Gastroesophageal sphincter (tissue), 4 donors: ENCODE data around the gene KLHL26. TPM values are rescaled to one million over a fixed set of nuclear protein-coding genes. Genes with fewer than 3 reads are reported as not detected.
A peak's percentile ranks its signal among the peaks of the same experiment; 100 is the strongest.

ENCODE experiments used
- ATAC-seq: fragments of 150-250 bp; one replicate; pipeline ENCODE4 v1.9.1; 2016; ENCODE audit warnings: mild to moderate bottlenecking, moderate library complexity
- H3K27ac ChIP-seq, 4 donors: fragments of 200-600 bp; sonication (generic) in 3 of 4; 1 replicate in 3 of 4; 2 replicates in 1 of 4; pipeline ENCODE4 v1.5.1; 2016 to 2019
- H3K27me3 ChIP-seq: fragments of 200-600 bp; sonication (generic); one replicate; pipeline ENCODE4 v1.5.1; 2019
- H3K36me3 ChIP-seq, 2 donors: fragments of 200-600 bp; sonication (generic); one replicate each; pipeline ENCODE4 v1.5.1; 2019; ENCODE audit warnings: control low read depth in 1 of 2
- H3K4me1 ChIP-seq, 3 donors: fragments of 200-600 bp; sonication (generic); 1 replicate in 2 of 3; 2 replicates in 1 of 3; pipeline ENCODE4 v1.5.1; 2016 to 2019; ENCODE audit warnings: control low read depth in 2 of 3
- H3K4me3 ChIP-seq, 2 donors: fragments of 200-600 bp; sonication (generic); one replicate each; pipeline ENCODE4 v1.5.1; 2019; ENCODE audit warnings: mild to moderate bottlenecking in 1 of 2, moderate library complexity in 1 of 2
- H3K9me3 ChIP-seq, 3 donors: fragments of 200-600 bp; sonication (generic); one replicate each; pipeline ENCODE4 v1.5.1; 2017 to 2019; ENCODE audit warnings: control low read depth in 2 of 3
- EP300 ChIP-seq: sonication (generic); formaldehyde crosslinking; IDR thresholded peaks from one replicate; pipeline ENCODE4 v1.6.1; 2017; ENCODE audit warnings: antibody characterized with exemption, mild to moderate bottlenecking
- POLR2A ChIP-seq, 2 donors: fragments of 450-650 bp; IDR thresholded peaks; one replicate each; pipeline ENCODE4 v1.6.1; 2017; ENCODE audit warnings: antibody characterized with exemption in 2 of 2, mild to moderate bottlenecking in 2 of 2, moderate library complexity in 1 of 2
- POLR2AphosphoS5 ChIP-seq: sonication (generic); formaldehyde crosslinking; IDR thresholded peaks from one replicate; pipeline ENCODE4 v1.6.1; 2017; ENCODE audit warnings: antibody characterized with exemption
- WGBS, 2 donors: methylation state at CpG; one replicate each; pipeline ENCODE4 v1.1.5; 2018; ENCODE audit warnings: low coverage in 1 of 2; 5-methylcytosine and 5-hydroxymethylcytosine counted together
- total RNA-seq, 4 donors: library from RNA; depleted of rRNA; stranded (reverse); fragments of >200 nt; gene quantifications; one replicate each; pipeline ENCODE4 v1.1.0, GENCODE V29; 2016
- TF ChIP-seq, protein P1 (sequence below), 4 experiments: fragments of 200-600 bp in 2 of 4; fragments of 450-650 bp in 2 of 4; sonication (generic) in 1 of 4; IDR thresholded peaks; one replicate each; pipeline ENCODE4 v1.5.1; 2017 to 2019; ENCODE audit warnings: antibody characterized with exemption in 4 of 4, mild to moderate bottlenecking in 2 of 4, moderate library complexity in 2 of 4

KLHL26 gene
- total RNA-seq, 4 donors from 2014 or later, result 12.9 to 19.0 (median 14.6) TPM

DNA sequence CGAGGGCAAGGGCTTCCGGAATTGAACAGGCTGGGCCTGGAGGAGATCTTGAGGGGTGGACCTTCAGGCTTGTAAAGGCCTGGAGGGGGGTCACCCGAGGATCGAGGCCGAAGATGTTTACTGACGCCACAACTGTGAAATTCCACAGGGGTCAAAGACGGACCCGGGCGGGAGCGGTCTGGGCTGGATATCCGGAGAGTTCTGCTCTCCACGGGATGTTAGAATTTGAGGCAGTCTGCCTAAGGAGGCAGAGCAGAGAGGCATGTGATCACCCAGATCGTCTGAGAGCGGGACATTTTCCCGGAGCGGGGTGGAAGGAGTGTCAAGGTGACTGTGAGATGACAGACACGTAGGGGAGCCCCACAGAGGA, 13.2 kb downstream of the KLHL26 start:
- Histone ChIP-seq H3K27ac (peak overlapping the region; percentile 79 to 98 (median 90)), H3K27me3 (no peaks in the 10 kb centered on the region), H3K9me3 (no peaks in the 10 kb centered on the region), H3K36me3 (no peaks in the 10 kb centered on the region), H3K4me3 (peak overlapping the region in 1 of 2 donors; percentile 37), H3K4me1 (peaks cover 2 to 84% (median 47%) of the 10 kb centered on the region in 3 donors)
- WGBS, 2 donors, result 2 to 15% methylated on average over 10 to 13 of the region's 17 CpGs
- peak; percentile 73 for ATAC-seq
- TF ChIP-seq POLR2A (IDR thresholded peaks at IDR 0.05), result peak in 1 of 2 donors; percentile 27
- TF ChIP-seq, protein P1, sequence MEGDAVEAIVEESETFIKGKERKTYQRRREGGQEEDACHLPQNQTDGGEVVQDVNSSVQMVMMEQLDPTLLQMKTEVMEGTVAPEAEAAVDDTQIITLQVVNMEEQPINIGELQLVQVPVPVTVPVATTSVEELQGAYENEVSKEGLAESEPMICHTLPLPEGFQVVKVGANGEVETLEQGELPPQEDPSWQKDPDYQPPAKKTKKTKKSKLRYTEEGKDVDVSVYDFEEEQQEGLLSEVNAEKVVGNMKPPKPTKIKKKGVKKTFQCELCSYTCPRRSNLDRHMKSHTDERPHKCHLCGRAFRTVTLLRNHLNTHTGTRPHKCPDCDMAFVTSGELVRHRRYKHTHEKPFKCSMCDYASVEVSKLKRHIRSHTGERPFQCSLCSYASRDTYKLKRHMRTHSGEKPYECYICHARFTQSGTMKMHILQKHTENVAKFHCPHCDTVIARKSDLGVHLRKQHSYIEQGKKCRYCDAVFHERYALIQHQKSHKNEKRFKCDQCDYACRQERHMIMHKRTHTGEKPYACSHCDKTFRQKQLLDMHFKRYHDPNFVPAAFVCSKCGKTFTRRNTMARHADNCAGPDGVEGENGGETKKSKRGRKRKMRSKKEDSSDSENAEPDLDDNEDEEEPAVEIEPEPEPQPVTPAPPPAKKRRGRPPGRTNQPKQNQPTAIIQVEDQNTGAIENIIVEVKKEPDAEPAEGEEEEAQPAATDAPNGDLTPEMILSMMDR (IDR thresholded peaks at IDR 0.05), result no peak

DNA sequence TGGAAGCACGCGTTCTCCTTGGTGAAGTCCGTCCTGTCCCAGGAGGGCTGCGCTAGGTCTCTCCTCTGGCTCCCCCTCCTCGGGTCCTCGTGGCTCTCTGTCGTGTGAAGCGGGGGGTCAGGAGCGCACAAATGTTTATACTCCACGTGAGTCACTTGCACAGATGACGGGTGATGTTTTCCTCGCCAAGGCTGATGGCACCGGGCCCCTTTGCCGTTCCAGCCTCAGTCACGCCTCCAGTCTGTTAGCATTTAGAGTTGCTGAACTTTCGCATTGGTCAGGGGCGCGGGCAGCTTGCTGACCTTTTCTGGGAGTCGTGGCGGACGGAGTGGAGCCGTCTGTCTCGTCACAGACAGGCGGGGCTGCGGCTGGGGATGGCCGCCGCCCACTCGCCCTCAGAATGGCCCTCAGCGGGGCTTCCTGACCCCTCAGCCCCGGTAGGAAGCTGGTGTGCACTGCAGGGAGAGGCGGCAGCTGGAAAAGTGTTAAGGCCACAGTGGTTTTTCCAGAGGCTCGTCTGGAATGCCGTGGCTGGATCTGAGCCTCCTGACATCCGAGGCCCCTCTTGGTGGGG, 13.7 kb downstream of the KLHL26 start:
- WGBS, 2 donors, result 11 to 17% methylated on average over 5 to 10 of the region's 34 CpGs
- no peaks in the 10 kb centered on the region for H3K27me3 ChIP-seq
- H3K4me3 ChIP-seq, result peak overlapping the region in 1 of 2 donors; percentile 37
- TF ChIP-seq POLR2A (IDR thresholded peaks at IDR 0.05) (no peak), EP300 (no peak), POLR2AphosphoS5 (peak; percentile 92)
- TF ChIP-seq, protein P1 (IDR thresholded peaks at IDR 0.05), result peak in 1 of 4 experiments; percentile 18
- H3K4me1 ChIP-seq, result peaks cover 2 to 84% (median 42%) of the 10 kb centered on the region in 3 donors
- no peaks in the 10 kb centered on the region for H3K36me3 ChIP-seq
- H3K27ac ChIP-seq, result peak overlapping the region; percentile 79 to 98 (median 90)
- H3K9me3 ChIP-seq, result no peaks in the 10 kb centered on the region
- peak; percentile 89 for ATAC-seq

DNA sequence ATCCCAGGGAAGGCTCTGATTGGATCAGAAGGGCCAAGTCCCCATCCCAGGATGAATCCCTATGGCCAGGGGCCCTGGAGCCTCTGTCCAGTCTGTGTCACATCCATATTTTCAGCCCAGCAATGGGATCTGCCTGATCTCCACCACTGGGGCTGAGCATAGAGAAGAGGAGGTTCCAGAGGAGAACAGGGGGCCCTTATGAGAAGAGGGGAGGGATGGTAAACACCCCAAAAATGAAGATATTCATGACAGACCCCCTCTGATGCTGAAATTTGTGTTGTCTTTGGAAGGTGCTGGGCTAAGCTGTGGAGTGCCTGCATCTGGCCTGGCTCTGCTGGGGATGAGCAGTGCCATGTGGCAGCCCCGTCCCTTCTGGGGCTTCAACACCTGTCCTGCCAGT, 14.5 kb downstream of the KLHL26 start:
- Histone ChIP-seq H3K9me3 (no peaks in the 10 kb centered on the region), H3K4me1 (peaks cover 2 to 84% (median 38%) of the 10 kb centered on the region in 3 donors), H3K4me3 (no peak overlapping the region), H3K27me3 (no peaks in the 10 kb centered on the region), H3K27ac (peak overlapping the region; percentile 79 to 98 (median 90)), H3K36me3 (no peaks in the 10 kb centered on the region)
- no peak for ATAC-seq
- no CpG with 5 or more reads among the region's 1 CpG for WGBS, 2 donors
- TF ChIP-seq POLR2A (IDR thresholded peaks at IDR 0.05), result no peak
- TF ChIP-seq POLR2AphosphoS5, result no peak
- TF ChIP-seq, protein P1 (IDR thresholded peaks at IDR 0.05), result no peak
- no peak for TF ChIP-seq EP300

DNA sequence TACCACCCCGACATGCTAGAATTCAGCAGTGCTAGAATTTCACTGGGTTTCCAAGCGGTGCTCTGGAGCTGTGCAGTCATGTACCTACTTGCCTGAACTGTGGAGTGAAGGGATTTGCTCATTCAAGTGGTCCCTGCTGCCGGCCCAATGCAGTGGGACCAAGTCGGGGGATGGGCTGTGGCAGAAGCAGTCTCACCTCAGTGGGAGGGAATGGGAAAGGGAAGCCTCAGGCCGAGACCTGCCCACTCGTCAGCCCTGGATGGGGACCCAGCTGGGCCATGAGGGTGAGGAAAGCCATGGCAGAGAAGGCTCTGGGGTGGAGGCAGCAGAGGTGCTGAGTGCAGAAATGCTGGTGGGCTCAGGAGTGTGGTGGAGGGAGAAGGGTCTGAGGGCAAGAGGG, 14.9 kb downstream of the KLHL26 start:
- H3K27me3 ChIP-seq, result no peaks in the 10 kb centered on the region
- no peak for ATAC-seq
- H3K9me3 ChIP-seq, result no peaks in the 10 kb centered on the region
- no peak overlapping the region for H3K4me3 ChIP-seq
- TF ChIP-seq POLR2A (IDR thresholded peaks at IDR 0.05) (no peak), POLR2AphosphoS5 (no peak), EP300 (no peak)
- TF ChIP-seq, protein P1 (IDR thresholded peaks at IDR 0.05), result no peak
- H3K27ac ChIP-seq, result peak overlapping the region; percentile 79 to 98 (median 90)
- peaks cover 2 to 84% (median 38%) of the 10 kb centered on the region in 3 donors for H3K4me1 ChIP-seq
- H3K36me3 ChIP-seq, result no peaks in the 10 kb centered on the region
- 80% methylated on average over 2 of the region's 6 CpGs; no CpG with 5 or more reads in 1 of the 2 donors for WGBS, 2 donors

DNA sequence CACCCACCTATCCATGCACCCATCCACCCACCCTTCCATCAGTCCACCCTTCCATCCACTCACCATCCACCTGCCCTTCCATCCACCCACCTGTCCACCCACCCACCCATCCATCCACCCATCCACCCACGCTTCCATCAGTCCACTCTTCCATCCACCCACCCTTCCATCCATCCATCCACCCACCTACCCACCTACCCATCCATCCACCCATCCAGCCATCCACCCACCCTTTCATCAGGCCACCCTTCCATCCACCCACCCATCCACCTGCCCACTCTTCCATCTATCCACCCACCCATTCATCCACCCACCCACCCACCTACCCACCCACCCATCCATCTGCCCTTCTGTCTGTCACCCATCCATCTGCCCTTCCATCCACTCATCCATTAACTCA, 17.0 kb downstream of the KLHL26 start:
- TF ChIP-seq, protein P1 (IDR thresholded peaks at IDR 0.05), result no peak
- TF ChIP-seq POLR2AphosphoS5, result no peak
- TF ChIP-seq EP300, result no peak
- TF ChIP-seq POLR2A (IDR thresholded peaks at IDR 0.05), result no peak
- WGBS, 2 donors, result 100% methylated on average over 1 of the region's 1 CpG; no CpG with 5 or more reads in 1 of the 2 donors
- H3K27ac ChIP-seq, result no peak overlapping the region
- H3K4me1 ChIP-seq, result peaks cover 2 to 84% (median 53%) of the 10 kb centered on the region in 3 donors
- H3K36me3 ChIP-seq, result no peaks in the 10 kb centered on the region
- no peak for ATAC-seq
- H3K9me3 ChIP-seq, result no peaks in the 10 kb centered on the region
- no peaks in the 10 kb centered on the region for H3K27me3 ChIP-seq
- no peak overlapping the region for H3K4me3 ChIP-seq
